Prostate gland (tissue), 2 donors: ENCODE measurements around the gene GOT1.

ENCODE experiments used
- CTCF ChIP-seq, 4 experiments: fragments of 200-600 bp in 2 of 4; fragments of 450-650 bp in 2 of 4; sonication (generic) in 2 of 4; IDR thresholded peaks; 1 replicate in 3 of 4; 2 replicates in 1 of 4; pipeline ENCODE4 v1.5.1; 2016 to 2019; ENCODE audit warnings: antibody characterized with exemption in 4 of 4, mild to moderate bottlenecking in 2 of 4, moderate library complexity in 2 of 4
- POLR2AphosphoS5 ChIP-seq: sonication (generic); formaldehyde crosslinking; IDR thresholded peaks from one replicate; pipeline ENCODE4 v1.6.1; 2017; ENCODE audit warnings: antibody characterized with exemption

DNA sequence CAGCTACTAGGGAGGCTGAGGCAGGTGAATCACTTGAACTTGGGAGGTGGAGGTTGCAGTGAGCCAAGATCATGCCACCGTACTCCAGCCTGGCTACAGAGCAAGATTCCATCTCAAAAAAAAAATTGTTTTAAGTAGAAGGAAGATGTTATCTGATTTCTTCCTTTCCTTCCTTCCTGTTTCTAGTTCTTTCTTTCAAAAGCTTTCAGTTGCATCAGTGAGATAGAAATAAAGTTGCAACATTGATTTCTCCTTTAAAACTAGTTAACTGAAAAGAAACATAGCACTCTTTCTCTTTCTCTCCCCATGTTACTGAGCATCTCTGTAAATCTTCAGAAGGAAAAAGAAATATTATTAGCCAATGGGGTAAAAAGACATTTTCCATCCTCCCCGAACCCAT is 63.8 kb downstream of the GOT1 start:
- TF ChIP-seq CTCF (IDR thresholded peaks at IDR 0.05) (no peak), POLR2AphosphoS5 (no peak)
